Endodermal cell (in vitro differentiated cells): ENCODE measurements around the gene SNAPC2. TPM values are rescaled to one million over a fixed set of nuclear protein-coding genes. Genes with fewer than 3 reads are reported as not detected.
A peak's percentile ranks its signal among the peaks of the same experiment; 100 is the strongest.
"Not testable (repeated sequence)": the region's sequence is repeated elsewhere in the genome, so short reads cannot be mapped to it uniquely, and the experiment has no call there.

Source experiments
- DNase-seq: peaks from one replicate; pipeline ENCODE4 v3.0.0-alpha.2; 2017
- H3K27ac ChIP-seq: 2 replicates; pipeline ENCODE4 v1.5.1; 2013; ENCODE audit warnings: mild to moderate bottlenecking, low read depth, low read length, moderate library complexity
- H3K27me3 ChIP-seq: 2 replicates; pipeline ENCODE4 v1.6.1; 2013; ENCODE audit warnings: mild to moderate bottlenecking, low read length, moderate library complexity; ENCODE audit not compliant: insufficient read depth, control insufficient read depth, poor library complexity, severe bottlenecking
- H3K36me3 ChIP-seq: 2 replicates; pipeline ENCODE4 v1.7.0; 2013; ENCODE audit warnings: mild to moderate bottlenecking, low read length, moderate library complexity; ENCODE audit not compliant: control insufficient read depth, insufficient read depth
- H3K4me1 ChIP-seq: one replicate; pipeline ENCODE4 v1.7.0; 2013; ENCODE audit warnings: low read length; ENCODE audit not compliant: control insufficient read depth, insufficient read depth
- H3K4me3 ChIP-seq: 2 replicates; pipeline ENCODE4 v1.5.1; 2013; ENCODE audit warnings: mild to moderate bottlenecking, low read length, moderate library complexity
- H3K9ac ChIP-seq: 2 replicates; pipeline ENCODE4 v1.6.1; 2013; ENCODE audit warnings: mild to moderate bottlenecking, low read length, moderate library complexity; ENCODE audit not compliant: poor library complexity, severe bottlenecking; ENCODE audit errors: extremely low read depth
- H3K9me3 ChIP-seq: 2 replicates; pipeline ENCODE4 v1.6.1; 2013; ENCODE audit warnings: mild to moderate bottlenecking, low read length, moderate library complexity; ENCODE audit not compliant: control insufficient read depth
- H3K27ac Mint-ChIP-seq: 2 replicates; pipeline ENCODE4 v1.8.0; 2020; ENCODE audit warnings: mixed read lengths
- H3K27me3 Mint-ChIP-seq: 2 replicates; pipeline ENCODE4 v1.8.0; 2021; ENCODE audit warnings: mild to moderate bottlenecking, mixed read lengths; ENCODE audit not compliant: insufficient read depth
- H3K36me3 Mint-ChIP-seq: 2 replicates; pipeline ENCODE4 v1.8.0; 2020; ENCODE audit warnings: low read depth, mixed read lengths
- H3K4me1 Mint-ChIP-seq: 2 replicates; pipeline ENCODE4 v1.8.0; 2020; ENCODE audit warnings: mixed read lengths
- H3K4me3 Mint-ChIP-seq: 2 replicates; pipeline ENCODE4 v1.8.0; 2020; ENCODE audit warnings: mild to moderate bottlenecking, moderate library complexity, mixed read lengths
- H3K9me3 Mint-ChIP-seq: 2 replicates; pipeline ENCODE4 v1.8.0; 2020; ENCODE audit warnings: mild to moderate bottlenecking, mixed read lengths
- CTCF ChIP-seq: fragments of 200-600 bp; sonication (generic); conservative IDR thresholded peaks from 2 replicates; pipeline ENCODE4 v1.5.0; 2021; ENCODE audit warnings: antibody characterized with exemption, mild to moderate bottlenecking
- WGBS, 2 experiments: methylation state at CpG; one replicate each; pipeline versions ENCODE4 v1.1.5 to v1.1.7; 2013; ENCODE audit warnings: missing lambda C conversion rate in 2 of 2, mixed read lengths in 1 of 2; ENCODE audit not compliant: insufficient coverage in 1 of 2, insufficient read length in 1 of 2; 5-methylcytosine and 5-hydroxymethylcytosine counted together
- total RNA-seq, 2 donors: library from RNA; stranded (reverse); fragmentation: NEBNext Ultra II Directional in 1 of 2; extraction: Animal tissue kit (Norgen Biotek cat#: 25700) in 1 of 2; gene quantifications; 2 replicates in 1 of 2; 3 replicates in 1 of 2; pipeline ENCODE4 v1.2.1, GENCODE V29; 2021

SNAPC2 gene
- total RNA-seq, 2 donors from 2014 or later: 11.9 to 14.2 TPM

- no peak overlapping the region for H3K9ac ChIP-seq
- H3K27ac ChIP-seq: no peak overlapping the region
Observed at GRCh38 chr19:7927605-7928333, 7.6 kb downstream of the SNAPC2 start.

GRCh38 chr19:7928334-7928706, 8.2 kb downstream of the SNAPC2 start:
- Histone ChIP-seq H3K4me1 (no peaks in the 10 kb centered on the region), H3K36me3 (peaks cover 41% of the 10 kb centered on the region), H3K4me3 (no peak overlapping the region), H3K9ac (no peak overlapping the region), H3K27me3 (no peaks in the 10 kb centered on the region), H3K27ac (no peak overlapping the region), H3K9me3 (no peaks in the 10 kb centered on the region)
- H3K4me1 Mint-ChIP-seq: peaks cover 4% of the 10 kb centered on the region
- no peaks in the 10 kb centered on the region for H3K27me3 Mint-ChIP-seq
- H3K36me3 Mint-ChIP-seq: peaks cover 10% of the 10 kb centered on the region
- no peak overlapping the region for H3K4me3 Mint-ChIP-seq
- no peak for DNase-seq
- no peak for TF ChIP-seq CTCF
- H3K27ac Mint-ChIP-seq: no peak overlapping the region
- H3K9me3 Mint-ChIP-seq: no peaks in the 10 kb centered on the region
- 94 to 100% methylated on average over 7 to 9 of the region's 9 CpGs for WGBS, 2 experiments

More at GRCh38 chr19:7927605-7928333, 7.6 kb downstream of the SNAPC2 start:
- Histone ChIP-seq H3K4me1 (no peaks in the 10 kb centered on the region), H3K36me3 (peaks cover 36% of the 10 kb centered on the region), H3K27me3 (no peaks in the 10 kb centered on the region), H3K9me3 (no peaks in the 10 kb centered on the region), H3K4me3 (no peak overlapping the region)
- Mint-ChIP-seq H3K27me3 (no peaks in the 10 kb centered on the region), H3K36me3 (peaks cover 13% of the 10 kb centered on the region), H3K4me3 (no peak overlapping the region), H3K27ac (no peak overlapping the region), H3K4me1 (peaks cover 4% of the 10 kb centered on the region), H3K9me3 (no peaks in the 10 kb centered on the region)
- no peak for TF ChIP-seq CTCF
- DNase-seq: no peak
- 94 to 96% methylated on average over 16 to 23 of the region's 23 CpGs for WGBS, 2 experiments

GRCh38 chr19:7928741-7929701, 8.9 kb downstream of the SNAPC2 start:
- 84% methylated on average over 17 to 24 of the region's 24 CpGs for WGBS, 2 experiments
- peaks cover 15% of the 10 kb centered on the region for H3K36me3 Mint-ChIP-seq
- H3K4me1 ChIP-seq: no peaks in the 10 kb centered on the region
- H3K36me3 ChIP-seq: peaks cover 44% of the 10 kb centered on the region
- peaks cover 4% of the 10 kb centered on the region for H3K4me1 Mint-ChIP-seq
- H3K9ac ChIP-seq: no peak overlapping the region
- no peak overlapping the region for H3K4me3 ChIP-seq
- peak; percentile 92 for DNase-seq
- no peaks in the 10 kb centered on the region for H3K9me3 ChIP-seq
- no peaks in the 10 kb centered on the region for H3K9me3 Mint-ChIP-seq
- H3K27me3 ChIP-seq: no peaks in the 10 kb centered on the region
- H3K27ac Mint-ChIP-seq: peak overlapping the region; percentile 78
- peak overlapping the region; percentile 7 for H3K27ac ChIP-seq
- peak; percentile 74 for TF ChIP-seq CTCF
- H3K27me3 Mint-ChIP-seq: no peaks in the 10 kb centered on the region
- no peak overlapping the region for H3K4me3 Mint-ChIP-seq

GRCh38 chr19:7930030-7930429, 9.9 kb downstream of the SNAPC2 start:
- H3K4me3 Mint-ChIP-seq, DNase-seq, H3K4me1 Mint-ChIP-seq, H3K27me3 ChIP-seq, H3K4me3 ChIP-seq, H3K27ac ChIP-seq, H3K9ac ChIP-seq, H3K9me3 Mint-ChIP-seq, H3K9me3 ChIP-seq, H3K27me3 Mint-ChIP-seq, H3K4me1 ChIP-seq, H3K27ac Mint-ChIP-seq: not testable (repeated sequence)
- peaks cover 49% of the 10 kb centered on the region for H3K36me3 ChIP-seq
- H3K36me3 Mint-ChIP-seq: peaks cover 18% of the 10 kb centered on the region
- WGBS, 2 experiments: 90 to 94% methylated on average over 11 of the region's 11 CpGs
